CD14-positive monocyte (primary cell): ENCODE measurements around the gene TMEM30A. TPM values are rescaled to one million over a fixed set of nuclear protein-coding genes. Genes with fewer than 3 reads are reported as not detected.

Experiments used
- DNase-seq, 3 donors: peaks; one replicate each; pipeline ENCODE4 v3.0.0-alpha.2; 2011 to 2022
- H2AFZ ChIP-seq: 2 replicates; pipeline ENCODE4 v1.6.0; 2012; ENCODE audit warnings: mild to moderate bottlenecking, low read depth, low read length, inconsistent platforms; ENCODE audit not compliant: insufficient read depth, poor library complexity, severe bottlenecking
- H3K27ac ChIP-seq, 2 donors: 1 replicate in 1 of 2; 2 replicates in 1 of 2; pipeline ENCODE4 v1.5.1; 2012 to 2013; ENCODE audit warnings: low read length in 2 of 2, control low read depth in 1 of 2, inconsistent platforms in 1 of 2, low read depth in 1 of 2, mild to moderate bottlenecking in 1 of 2
- H3K27me3 ChIP-seq, 2 donors: one replicate each; pipeline versions ENCODE4 v1.6.0 to v1.6.1; 2011 to 2013; ENCODE audit warnings: low read length in 2 of 2; ENCODE audit not compliant: control insufficient read depth in 2 of 2, insufficient read depth in 2 of 2
- H3K36me3 ChIP-seq, 2 donors: replicated peaks in 1 of 2; 1 replicate in 1 of 2; 2 replicates in 1 of 2; pipeline versions ENCODE4 v1.5.1 to v1.6.1; 2012 to 2013; ENCODE audit warnings: low read length in 2 of 2, control low read depth in 1 of 2, inconsistent platforms in 1 of 2, mild to moderate bottlenecking in 1 of 2; ENCODE audit not compliant: insufficient read depth in 2 of 2, control insufficient read depth in 1 of 2
- H3K4me1 ChIP-seq, 2 donors: 1 replicate in 1 of 2; 2 replicates in 1 of 2; pipeline versions ENCODE4 v1.5.1 to v1.6.1; 2012 to 2013; ENCODE audit warnings: low read length in 2 of 2, control low read depth in 1 of 2, inconsistent platforms in 1 of 2, mild to moderate bottlenecking in 1 of 2, moderate library complexity in 1 of 2; ENCODE audit not compliant: insufficient read depth in 2 of 2, control insufficient read depth in 1 of 2
- H3K4me2 ChIP-seq: replicated peaks from 2 replicates; pipeline ENCODE3; 2012; ENCODE audit warnings: low read length, moderate library complexity, mild to moderate bottlenecking; ENCODE audit not compliant: poor library complexity, severe bottlenecking; ENCODE audit errors: extremely low read depth
- H3K4me3 ChIP-seq, 3 experiments: fragments of 200-600 bp in 1 of 3; sonication (generic) in 1 of 3; replicated peaks in 1 of 3; 1 replicate in 2 of 3; 2 replicates in 1 of 3; pipeline ENCODE4 v1.5.1; 2011 to 2013; ENCODE audit warnings: low read length in 3 of 3, mild to moderate bottlenecking in 3 of 3, control low read depth in 2 of 3, low read depth in 2 of 3, inconsistent platforms in 1 of 3, moderate library complexity in 1 of 3
- H3K79me2 ChIP-seq: 2 replicates; pipeline ENCODE4 v1.6.0; 2012; ENCODE audit warnings: mild to moderate bottlenecking, control low read depth, inconsistent platforms, low read length, moderate library complexity; ENCODE audit not compliant: insufficient read depth
- H3K9ac ChIP-seq: 2 replicates; pipeline ENCODE4 v1.6.0; 2017; ENCODE audit warnings: low read length, mild to moderate bottlenecking; ENCODE audit not compliant: insufficient read depth, poor library complexity, severe bottlenecking
- H3K9me3 ChIP-seq, 2 donors: replicated peaks in 1 of 2; 1 replicate in 1 of 2; 2 replicates in 1 of 2; pipeline versions ENCODE4 v1.5.1 to v1.6.1; 2012 to 2013; ENCODE audit warnings: low read length in 2 of 2, control low read depth in 1 of 2; ENCODE audit not compliant: control insufficient read depth in 1 of 2, insufficient read depth in 1 of 2
- H4K20me1 ChIP-seq: 2 replicates; pipeline ENCODE4 v1.6.0; 2012; ENCODE audit warnings: mild to moderate bottlenecking, low read length, control low read depth, moderate library complexity; ENCODE audit not compliant: insufficient read depth
- H3K27ac Mint-ChIP-seq, 7 donors: one replicate each; pipeline ENCODE4 v1.8.0; 2020; ENCODE audit warnings: mild to moderate bottlenecking in 7 of 7, mixed read lengths in 7 of 7, moderate library complexity in 6 of 7, inconsistent platforms in 2 of 7
- H3K27me3 Mint-ChIP-seq, 3 donors: one replicate each; pipeline ENCODE4 v1.8.0; 2021 to 2022; ENCODE audit warnings: low read depth in 3 of 3, mild to moderate bottlenecking in 3 of 3, mixed read lengths in 3 of 3, moderate library complexity in 3 of 3, inconsistent platforms in 1 of 3
- H3K36me3 Mint-ChIP-seq, 2 donors: one replicate each; pipeline ENCODE4 v1.8.0; 2020; ENCODE audit warnings: mixed read lengths in 2 of 2, inconsistent platforms in 1 of 2, mild to moderate bottlenecking in 1 of 2
- H3K4me1 Mint-ChIP-seq: one replicate; pipeline ENCODE4 v1.8.0; 2020; ENCODE audit warnings: mild to moderate bottlenecking, mixed read lengths
- H3K4me3 Mint-ChIP-seq, 2 donors: one replicate each; pipeline ENCODE4 v1.8.0; 2020; ENCODE audit warnings: mild to moderate bottlenecking in 2 of 2, mixed read lengths in 2 of 2, moderate library complexity in 1 of 2
- H3K9me3 Mint-ChIP-seq, 7 donors: one replicate each; pipeline ENCODE4 v1.8.0; 2020 to 2022; ENCODE audit warnings: mixed read lengths in 7 of 7, mild to moderate bottlenecking in 6 of 7, moderate library complexity in 6 of 7, inconsistent platforms in 2 of 7
- WGBS: methylation state at CpG from one replicate; pipeline ENCODE4 v1.1.5; 2013; ENCODE audit warnings: missing lambda C conversion rate; ENCODE audit not compliant: insufficient coverage; 5-methylcytosine and 5-hydroxymethylcytosine counted together
- intact Hi-C, 2 donors: fragments of 100-400 bp; cut with micrococcal nuclease; formaldehyde crosslinking; loops; one replicate each; pipeline versions ENCODE4 v1.15.0 to v1.15.1; 2023
- polyA plus RNA-seq, 3 donors: library from polyadenylated mRNA; depleted of rRNA in 1 of 3; unstranded in 2 of 3; stranded (reverse) in 1 of 3; fragments of 300-500 nt in 2 of 3; fragments of >200 nt in 1 of 3; fragmentation: Illumina TruSeq in 2 of 3; gene quantifications; 1 replicate in 2 of 3; 2 replicates in 1 of 3; pipeline ENCODE4 v1.2.3, GENCODE V29; 2012 to 2021
- TF ChIP-seq, protein P1 (sequence below): fragments of 200-600 bp; IDR thresholded peaks from one replicate; pipeline ENCODE4 v1.8.0; 2022; ENCODE audit warnings: antibody characterized with exemption, mild to moderate bottlenecking

The TMEM30A gene
- polyA plus RNA-seq, 3 donors, result 12.2 to 101 (median 70.6) TPM

DNA sequence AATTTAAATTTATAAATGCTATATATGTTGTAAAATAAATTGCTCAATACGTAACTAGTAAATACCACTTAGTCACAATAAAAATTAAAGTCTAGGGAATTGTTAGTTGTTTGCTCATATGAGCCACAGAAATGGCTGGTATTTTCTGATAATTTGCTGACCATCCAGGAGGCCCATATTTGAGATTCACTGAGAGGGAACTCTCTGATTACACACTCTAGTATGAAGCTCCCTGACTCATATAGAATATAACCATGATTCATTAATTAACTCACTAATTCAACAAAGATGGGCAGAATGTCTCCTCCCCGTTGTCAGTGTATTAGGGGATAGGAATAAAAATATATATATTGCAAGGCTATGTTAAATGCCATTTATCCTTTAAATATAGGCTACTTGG is 46.6 kb upstream of the TMEM30A start:
- no peak overlapping the region for H2AFZ ChIP-seq
- no CpG with 5 or more reads among the region's 2 CpGs for WGBS
- H3K4me2 ChIP-seq, result no peak overlapping the region
- H3K36me3 ChIP-seq, result no peaks in the 10 kb centered on the region
- H3K4me3 Mint-ChIP-seq, result no peak overlapping the region
- no peaks in the 10 kb centered on the region for H3K9me3 Mint-ChIP-seq
- no peak for DNase-seq
- no peak overlapping the region for H3K27ac Mint-ChIP-seq
- no peaks in the 10 kb centered on the region for H3K79me2 ChIP-seq
- H3K4me3 ChIP-seq, result no peak overlapping the region
- no peaks in the 10 kb centered on the region for H4K20me1 ChIP-seq
- no peaks in the 10 kb centered on the region for H3K4me1 Mint-ChIP-seq
- no peak overlapping the region for H3K9ac ChIP-seq
- no peaks in the 10 kb centered on the region for H3K9me3 ChIP-seq
- H3K36me3 Mint-ChIP-seq, result no peaks in the 10 kb centered on the region
- TF ChIP-seq, protein P1, sequence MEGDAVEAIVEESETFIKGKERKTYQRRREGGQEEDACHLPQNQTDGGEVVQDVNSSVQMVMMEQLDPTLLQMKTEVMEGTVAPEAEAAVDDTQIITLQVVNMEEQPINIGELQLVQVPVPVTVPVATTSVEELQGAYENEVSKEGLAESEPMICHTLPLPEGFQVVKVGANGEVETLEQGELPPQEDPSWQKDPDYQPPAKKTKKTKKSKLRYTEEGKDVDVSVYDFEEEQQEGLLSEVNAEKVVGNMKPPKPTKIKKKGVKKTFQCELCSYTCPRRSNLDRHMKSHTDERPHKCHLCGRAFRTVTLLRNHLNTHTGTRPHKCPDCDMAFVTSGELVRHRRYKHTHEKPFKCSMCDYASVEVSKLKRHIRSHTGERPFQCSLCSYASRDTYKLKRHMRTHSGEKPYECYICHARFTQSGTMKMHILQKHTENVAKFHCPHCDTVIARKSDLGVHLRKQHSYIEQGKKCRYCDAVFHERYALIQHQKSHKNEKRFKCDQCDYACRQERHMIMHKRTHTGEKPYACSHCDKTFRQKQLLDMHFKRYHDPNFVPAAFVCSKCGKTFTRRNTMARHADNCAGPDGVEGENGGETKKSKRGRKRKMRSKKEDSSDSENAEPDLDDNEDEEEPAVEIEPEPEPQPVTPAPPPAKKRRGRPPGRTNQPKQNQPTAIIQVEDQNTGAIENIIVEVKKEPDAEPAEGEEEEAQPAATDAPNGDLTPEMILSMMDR, result no peak
- no peak overlapping the region for H3K27ac ChIP-seq
- no peaks in the 10 kb centered on the region for H3K4me1 ChIP-seq
- intact Hi-C loops, result no loop called here
- H3K27me3 Mint-ChIP-seq, result peaks cover 4 to 12% (median 5%) of the 10 kb centered on the region in 3 donors
- H3K27me3 ChIP-seq, result peaks cover 0 to 9% of the 10 kb centered on the region in 2 donors

DNA sequence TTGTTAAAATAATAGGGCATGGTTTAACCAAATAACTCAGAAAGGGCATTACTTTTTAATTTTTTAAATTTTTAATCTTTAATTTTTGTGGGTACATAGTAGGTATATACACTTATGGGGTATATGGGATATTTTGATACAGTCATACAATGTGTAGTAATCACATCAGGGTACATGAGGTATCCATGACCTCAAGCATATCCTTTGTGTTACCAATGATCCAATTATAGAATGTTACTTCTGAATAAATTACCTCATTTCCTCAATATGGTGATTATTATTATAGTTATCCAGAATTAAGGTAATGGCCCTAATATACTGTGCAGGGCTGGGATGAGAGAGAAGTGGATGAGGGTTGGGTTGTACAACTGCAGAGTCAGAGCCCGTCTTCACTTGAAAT is 45.1 kb upstream of the TMEM30A start:
- no peaks in the 10 kb centered on the region for H4K20me1 ChIP-seq
- Mint-ChIP-seq H3K27me3 (peaks cover 0 to 9% (median 5%) of the 10 kb centered on the region in 3 donors), H3K9me3 (peaks cover 0 to 3% (median 0%) of the 10 kb centered on the region in 7 donors), H3K4me3 (no peak overlapping the region), H3K27ac (no peak overlapping the region), H3K36me3 (no peaks in the 10 kb centered on the region), H3K4me1 (no peaks in the 10 kb centered on the region)
- H2AFZ ChIP-seq, result no peak overlapping the region
- H3K79me2 ChIP-seq, result no peaks in the 10 kb centered on the region
- H3K36me3 ChIP-seq, result no peaks in the 10 kb centered on the region
- no peaks in the 10 kb centered on the region for H3K9me3 ChIP-seq
- WGBS, result no CpG with 5 or more reads among the region's 1 CpG
- TF ChIP-seq, protein P1, result no peak
- no peak overlapping the region for H3K4me3 ChIP-seq
- intact Hi-C loops, result no loop called here
- peaks cover 0 to 7% of the 10 kb centered on the region in 2 donors for H3K27me3 ChIP-seq
- H3K9ac ChIP-seq, result no peak overlapping the region
- no peak overlapping the region for H3K4me2 ChIP-seq
- DNase-seq, result no peak
- H3K4me1 ChIP-seq, result no peaks in the 10 kb centered on the region
- H3K27ac ChIP-seq, result no peak overlapping the region
